ENCODE results near the gene PCNP.
"Not testable (repeated sequence)": the region's sequence is repeated elsewhere in the genome, so short reads cannot be mapped to it uniquely, and the experiment has no call there.

PCNP gene

GRCh38 chr3:101634591-101635196 is 60.7 kb downstream of the PCNP start:
- no peak for DNase-seq

GRCh38 chr3:101635345-101635744 is 61.4 kb downstream of the PCNP start:
- DNase-seq: no peak

GRCh38 chr3:101635954-101636798 is 62.2 kb downstream of the PCNP start:
- peak; percentile 73 to 76 for DNase-seq

GRCh38 chr3:101637451-101637850 is 63.5 kb downstream of the PCNP start:
- DNase-seq: no peak

GRCh38 chr3:101638261-101638745 is 64.3 kb downstream of the PCNP start:
- DNase-seq: no peak

- DNase-seq: no peak
Measured at GRCh38 chr3:101639280-101639963, 65.4 kb downstream of the PCNP start.

- DNase-seq: no peak
Measured at GRCh38 chr3:101640256-101640655, 66.3 kb downstream of the PCNP start.

GRCh38 chr3:101641397-101642115 is 67.6 kb downstream of the PCNP start:
- not testable (repeated sequence) for DNase-seq

- no peak for DNase-seq
Measured at GRCh38 chr3:101642441-101642840, 68.5 kb downstream of the PCNP start.

- DNase-seq: no peak
Measured at GRCh38 chr3:101643009-101643844, 69.2 kb downstream of the PCNP start.

All from stimulated activated CD4-positive, alpha-beta T cell treated with anti-CD3 and anti-CD28 coated beads, Interleukin-2, amount 100 ng/mL, for 48 hours (primary cell).